PC-3 (cell line): ENCODE measurements around the gene THSD7A. TPM values are rescaled to one million over a fixed set of nuclear protein-coding genes. Genes with fewer than 3 reads are reported as not detected.

Source experiments
- ATAC-seq: fragments of 200-7000 bp; cut with Tn5 transposase; 2 replicates; pipeline ENCODE4 v1.9.1; 2020; ENCODE audit warnings: mild to moderate bottlenecking, moderate library complexity
- BruUV-seq: library from RNA; stranded (reverse); fragments of 400-500 nt; replicated peaks from 2 replicates; lab custom pipeline; 2021; lab: Mats Ljungman, UMichigan
- CTCF ChIA-PET: fragments of 300-600 bp; sonication (Branson Sonifier 250); formaldehyde crosslinking; loops from one replicate; lab custom pipeline; 2022; ENCODE audit warnings: antibody characterized with exemption; lab: Charles Lee
- POLR2A ChIA-PET: fragments of 300-600 bp; sonication (Branson Sonifier 250); formaldehyde crosslinking; loops from one replicate; lab custom pipeline; 2022; ENCODE audit warnings: antibody characterized with exemption; ENCODE audit not compliant: unreplicated experiment; lab: Charles Lee
- DNase-seq: peaks from one replicate; pipeline ENCODE4 v3.0.0-alpha.2; 2015
- H2AFZ ChIP-seq: fragments of 300-600 bp; sonication (generic); 2 replicates; pipeline ENCODE4 v1.6.0; 2016; ENCODE audit warnings: antibody characterized with exemption, low read length
- H3F3A ChIP-seq: fragments of 300-600 bp; sonication (generic); one replicate; pipeline ENCODE4 v1.6.0; 2017; ENCODE audit warnings: antibody characterized with exemption, low read length, control low read depth, mild to moderate bottlenecking; ENCODE audit not compliant: unreplicated experiment
- H3K27ac ChIP-seq: fragments of 300-600 bp; sonication (generic); 2 replicates; pipeline ENCODE4 v1.5.1; 2016; ENCODE audit warnings: mild to moderate bottlenecking, low read length
- H3K27me3 ChIP-seq: fragments of 300-600 bp; sonication (generic); 2 replicates; pipeline ENCODE4 v1.6.1; 2016; ENCODE audit warnings: low read length, mixed read lengths
- H3K36me3 ChIP-seq: fragments of 300-600 bp; sonication (generic); 2 replicates; pipeline ENCODE4 v1.6.1; 2016; ENCODE audit warnings: low read depth, mixed run types, low read length, mixed read lengths
- H3K4me1 ChIP-seq: fragments of 300-600 bp; sonication (generic); 2 replicates; pipeline ENCODE4 v1.5.1; 2016; ENCODE audit warnings: low read length; ENCODE audit not compliant: insufficient read depth
- H3K4me2 ChIP-seq: fragments of 300-600 bp; sonication (generic); 2 replicates; pipeline ENCODE4 v1.6.0; 2016; ENCODE audit warnings: low read length
- H3K4me3 ChIP-seq: fragments of 300-600 bp; sonication (generic); 2 replicates; pipeline ENCODE4 v1.5.1; 2016; ENCODE audit warnings: mild to moderate bottlenecking, low read length, mixed read lengths
- H3K79me2 ChIP-seq: fragments of 300-600 bp; sonication (generic); 2 replicates; pipeline ENCODE4 v1.6.1; 2017; ENCODE audit warnings: low read length, mixed read lengths
- H3K9ac ChIP-seq: fragments of 300-600 bp; sonication (generic); 2 replicates; pipeline ENCODE4 v1.6.0; 2016; ENCODE audit warnings: mild to moderate bottlenecking, low read length
- H3K9me2 ChIP-seq: fragments of 300-600 bp; sonication (generic); replicated peaks from 2 replicates; pipeline ENCODE4 v1.6.1; 2016; ENCODE audit warnings: mixed run types, low read length, mixed read lengths
- H3K9me3 ChIP-seq: fragments of 300-600 bp; sonication (generic); 2 replicates; pipeline ENCODE4 v1.6.1; 2016; ENCODE audit warnings: low read length, mixed read lengths
- H4K20me1 ChIP-seq: fragments of 300-600 bp; sonication (generic); 2 replicates; pipeline ENCODE4 v1.6.1; 2016; ENCODE audit warnings: low read length, mixed read lengths
- CTCF ChIP-seq: fragments of 300-600 bp; sonication (generic); conservative IDR thresholded peaks from 2 replicates; pipeline ENCODE4 v1.5.1; 2017; ENCODE audit warnings: antibody characterized with exemption, low read depth, mild to moderate bottlenecking, low read length
- EZH2 ChIP-seq: fragments of 300-600 bp; sonication (generic); IDR thresholded peaks from one replicate; pipeline ENCODE4 v1.6.1; 2017; ENCODE audit warnings: antibody characterized with exemption, mild to moderate bottlenecking, low read length; ENCODE audit not compliant: unreplicated experiment
- EZH2phosphoT487 ChIP-seq: fragments of 300-600 bp; sonication (generic); IDR thresholded peaks from 2 replicates; pipeline ENCODE4 v1.6.1; 2018; ENCODE audit warnings: mild to moderate bottlenecking, antibody characterized with exemption, low read length, borderline replicate concordance
- intact Hi-C: fragments of 100-400 bp; cut with micrococcal nuclease; formaldehyde crosslinking; loops from 2 replicates; pipeline ENCODE4 v1.9.0; 2023
- total RNA-seq: library from RNA; depleted of rRNA; stranded (reverse); fragments of >200 nt; gene quantifications from 2 replicates; pipeline ENCODE4 v1.2.3, GENCODE V29; 2014

Gene THSD7A
- total RNA-seq, 1 experiment from 2014 or later: 0.04 TPM

GRCh38 chr7:11538751-11539299, 293.2 kb downstream of the THSD7A start:
- H2AFZ ChIP-seq: no peak overlapping the region
- DNase-seq (no peak), ATAC-seq (no peak)
- intact Hi-C loops: no loop called here
- no TSS peak for BruUV-seq
- peaks cover 20% of the 10 kb centered on the region for H3K4me1 ChIP-seq
- H3K79me2 ChIP-seq: no peaks in the 10 kb centered on the region
- H3K27me3 ChIP-seq: no peaks in the 10 kb centered on the region
- ChIA-PET POLR2A (no interaction called here), CTCF (no interaction called here)
- H3K9me2 ChIP-seq: no peaks in the 10 kb centered on the region; the same call in 1 of the 2 replicates
- no peak overlapping the region for H3K9ac ChIP-seq
- no peaks in the 10 kb centered on the region for H4K20me1 ChIP-seq
- no peak overlapping the region for H3K27ac ChIP-seq
- H3K4me3 ChIP-seq: no peak overlapping the region
- H3K4me2 ChIP-seq: no peak overlapping the region
- H3F3A ChIP-seq: no peaks in the 10 kb centered on the region
- H3K36me3 ChIP-seq: no peaks in the 10 kb centered on the region
- TF ChIP-seq EZH2 (no peak), CTCF (no peak), EZH2phosphoT487 (no peak)
- H3K9me3 ChIP-seq: no peaks in the 10 kb centered on the region

- BruUV-seq: no TSS peak
Measured at GRCh38 chr7:11533229-11533820, 298.7 kb downstream of the THSD7A start.

More at GRCh38 chr7:11533229-11533820, 298.7 kb downstream of the THSD7A start:
- Histone ChIP-seq H3K36me3 (no peaks in the 10 kb centered on the region), H3F3A (no peaks in the 10 kb centered on the region), H3K9me2 (no peaks in the 10 kb centered on the region; the same call in 1 of the 2 replicates), H3K9ac (no peak overlapping the region), H4K20me1 (no peaks in the 10 kb centered on the region), H3K9me3 (no peaks in the 10 kb centered on the region), H3K27ac (no peak overlapping the region), H3K4me1 (no peaks in the 10 kb centered on the region), H3K79me2 (no peaks in the 10 kb centered on the region), H3K27me3 (no peaks in the 10 kb centered on the region), H2AFZ (no peak overlapping the region), H3K4me2 (no peak overlapping the region), H3K4me3 (no peak overlapping the region)
- ChIA-PET CTCF (no interaction called here), POLR2A (no interaction called here)
- intact Hi-C loops: no loop called here
- ATAC-seq (peak; percentile 82), DNase-seq (no peak)
- TF ChIP-seq EZH2phosphoT487: no peak
- no peak for TF ChIP-seq EZH2
- TF ChIP-seq CTCF: no peak
